EL (cell line): ENCODE data around the gene TP63.
"Not testable (repeated sequence)": the region's sequence is repeated elsewhere in the genome, so short reads cannot be mapped to it uniquely, and the experiment has no call there.

Experiments
- DNase-seq: peaks from one replicate; pipeline ENCODE4 v3.0.0-alpha.2; 2016

TP63 gene

DNA sequence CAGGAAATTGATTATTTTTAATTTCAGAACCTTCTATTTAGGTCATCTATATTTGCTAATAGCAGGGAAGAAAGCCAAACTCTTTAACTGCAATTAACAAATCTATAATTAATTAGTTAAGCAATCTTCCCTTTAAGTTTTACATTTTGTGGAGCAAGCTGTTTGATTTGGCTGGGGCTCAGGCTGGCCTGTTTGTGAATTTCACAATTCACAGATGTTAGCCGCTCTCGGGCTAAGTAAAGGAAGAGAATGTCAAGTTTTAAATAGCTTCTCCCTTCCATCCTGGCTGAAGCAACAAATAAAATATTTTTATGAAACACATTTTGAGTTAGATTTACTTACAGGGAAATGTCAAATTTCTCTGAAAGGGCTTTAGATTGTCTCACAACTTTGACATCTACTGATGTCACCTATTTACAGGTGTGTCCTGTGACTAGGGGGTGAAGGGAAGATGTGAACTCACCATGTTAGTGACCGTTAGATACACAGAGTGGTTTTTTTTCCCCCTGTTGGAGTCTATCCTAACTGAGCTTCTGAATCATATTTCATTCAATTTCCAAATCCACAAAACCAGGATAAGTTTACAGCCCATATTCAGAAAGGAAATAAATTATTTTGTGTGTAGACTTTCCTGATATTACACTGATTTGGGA is 1.3 kb upstream of the TP63 start:
- DNase-seq: no peak

DNA sequence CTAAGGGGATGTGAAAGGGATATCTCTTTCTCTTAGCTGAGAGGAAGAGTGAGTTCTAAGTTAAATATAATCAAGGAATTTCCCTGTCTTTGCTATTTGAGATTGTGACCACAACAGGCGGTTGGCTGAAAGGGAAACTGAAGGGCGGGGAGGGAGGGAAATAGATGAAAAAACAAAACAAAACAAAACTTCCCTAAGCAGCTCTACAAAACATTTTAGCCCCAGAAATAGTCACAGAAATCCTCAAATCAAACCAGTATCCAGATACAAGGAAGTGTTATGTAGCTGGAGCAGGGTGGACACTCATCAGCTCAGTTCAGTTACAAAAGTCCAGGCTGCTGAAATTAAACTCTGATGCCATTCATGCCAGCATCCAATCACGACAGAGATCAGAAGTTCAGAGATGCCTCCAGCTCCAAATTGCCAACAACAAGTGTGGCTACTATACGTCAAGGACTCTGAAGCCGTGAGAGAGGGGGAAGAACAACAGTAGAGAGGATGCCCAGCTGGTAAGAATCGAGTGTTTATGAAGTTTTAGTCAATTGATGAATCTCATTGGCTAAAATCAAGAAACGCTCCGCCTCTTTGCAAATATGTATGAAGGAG is 319 bp upstream of the TP63 start:
- no peak for DNase-seq

DNA sequence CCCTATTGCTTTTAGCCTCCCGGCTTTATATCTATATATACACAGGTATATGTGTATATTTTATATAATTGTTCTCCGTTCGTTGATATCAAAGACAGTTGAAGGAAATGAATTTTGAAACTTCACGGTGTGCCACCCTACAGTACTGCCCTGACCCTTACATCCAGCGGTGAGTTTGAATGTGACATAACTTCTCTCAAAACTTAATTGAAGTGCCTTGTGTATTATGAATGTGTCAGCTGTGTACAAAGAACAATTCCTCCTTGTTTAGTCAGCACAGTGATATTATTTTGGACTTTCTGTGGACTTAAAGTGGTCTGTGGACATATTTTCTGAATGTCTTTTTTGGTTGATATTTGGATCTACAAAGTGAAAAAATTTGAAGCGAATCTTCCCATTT is 220 bp downstream of the TP63 start:
- DNase-seq: no peak

DNA sequence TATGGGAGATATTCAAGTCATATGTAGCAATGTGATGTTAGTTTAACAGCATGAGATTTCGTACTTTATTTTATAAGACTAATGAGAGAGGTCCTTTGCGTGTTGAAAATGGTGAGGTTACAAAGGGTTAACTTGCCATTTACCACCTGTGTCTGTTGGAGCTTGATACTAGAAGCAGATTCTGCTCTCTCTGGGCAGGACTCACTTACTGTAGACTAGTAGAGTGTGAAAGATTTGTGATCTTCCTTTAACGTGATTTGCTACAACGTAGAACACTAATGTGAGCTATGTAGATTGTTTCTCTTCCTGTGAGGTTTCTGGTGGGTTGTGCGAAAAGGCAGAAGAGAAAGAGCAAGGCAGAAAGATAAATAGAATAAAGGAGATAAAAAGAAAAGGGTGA is 1.1 kb downstream of the TP63 start:
- no peak for DNase-seq

DNA sequence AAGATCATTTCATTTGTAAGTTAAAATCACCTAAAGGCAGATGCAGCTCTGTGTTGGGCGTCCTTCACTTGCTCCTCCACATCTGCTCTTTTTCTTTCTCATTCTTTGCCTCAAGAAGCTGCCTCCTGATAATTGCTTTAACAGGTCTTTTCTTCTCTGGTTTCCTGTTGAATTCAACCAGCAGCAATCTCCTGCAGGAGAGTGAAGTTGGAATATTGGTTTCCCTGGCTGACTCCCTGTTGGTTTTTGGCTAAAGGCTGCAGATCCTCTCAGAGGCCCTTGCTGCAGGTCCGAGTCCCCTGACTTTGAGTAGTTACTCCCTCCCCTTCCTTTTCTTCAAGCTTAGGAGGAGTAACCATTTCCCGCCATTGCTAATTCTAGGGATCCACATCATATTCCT is 4.2 kb downstream of the TP63 start:
- DNase-seq: no peak

DNA sequence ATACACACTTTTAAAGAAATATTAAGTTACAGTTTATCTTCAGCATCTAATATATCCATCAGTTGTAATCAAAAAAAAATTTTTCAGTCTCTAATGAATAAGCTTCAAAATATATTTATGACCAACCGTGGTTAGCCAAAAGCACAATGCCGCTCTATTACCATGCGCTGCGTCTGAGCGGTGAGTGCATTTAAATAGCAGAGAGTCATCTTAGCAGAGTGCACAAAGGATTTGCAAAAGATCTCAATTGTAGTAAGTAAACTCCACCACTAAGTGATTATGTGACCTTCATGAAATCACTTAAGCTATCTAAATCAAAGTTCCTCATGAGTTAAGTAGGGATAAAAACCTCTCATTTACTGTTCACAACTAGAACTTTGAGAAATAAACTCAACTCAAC is 4.9 kb downstream of the TP63 start:
- no peak for DNase-seq

DNA sequence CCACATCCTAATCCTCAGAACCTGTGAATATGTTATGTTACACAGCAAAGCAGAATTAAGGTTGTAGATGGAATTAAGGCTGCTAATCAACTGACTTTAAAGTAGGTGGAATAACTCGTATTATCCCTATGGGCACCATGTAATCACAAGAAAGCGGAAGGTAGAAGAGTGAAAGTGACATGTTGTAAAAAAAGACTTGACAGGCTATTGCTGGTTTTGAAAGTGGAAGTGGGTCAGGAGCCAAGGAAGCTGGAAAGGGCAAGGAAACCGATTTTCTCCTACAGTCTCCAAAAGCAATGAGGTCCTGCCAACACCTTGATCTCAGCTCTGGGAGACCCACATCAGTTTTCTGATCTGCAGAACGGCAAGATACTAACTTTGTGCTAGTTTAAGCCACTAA is 6.6 kb downstream of the TP63 start:
- no peak for DNase-seq

DNA sequence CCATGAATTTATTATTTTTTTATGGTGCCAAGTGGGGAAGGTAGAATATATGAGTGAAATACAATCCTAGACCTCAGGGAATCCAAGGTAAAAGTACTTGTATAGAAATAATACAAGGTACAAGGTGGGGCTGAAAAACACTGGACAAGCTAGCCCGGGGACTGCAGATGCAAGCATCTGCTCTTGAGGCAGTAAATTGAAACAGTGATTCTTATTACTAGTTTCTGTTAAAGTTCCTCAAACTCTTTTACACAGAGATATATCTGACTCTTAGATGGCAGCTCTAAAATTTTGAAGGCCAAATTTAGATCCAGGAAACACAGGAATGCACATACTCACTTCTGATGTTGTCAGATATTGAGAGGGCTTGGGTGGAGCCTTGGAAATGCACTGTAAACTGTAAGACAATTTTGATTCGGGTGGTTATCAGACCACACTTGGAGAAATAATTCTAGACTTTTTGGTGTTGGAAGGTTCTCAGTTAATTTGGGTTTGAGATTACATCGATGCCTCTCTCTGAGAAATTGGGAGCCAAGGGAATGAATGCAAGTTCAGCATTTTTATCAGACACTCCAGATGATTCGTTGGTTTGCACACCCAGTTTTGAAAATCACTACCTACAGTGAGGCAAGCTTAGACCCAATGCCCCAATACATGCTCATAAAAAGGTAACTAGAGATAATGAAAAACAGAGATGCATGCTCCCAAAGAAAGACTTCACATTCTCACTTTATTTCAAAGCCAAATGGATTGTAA is 7.3 kb downstream of the TP63 start:
- DNase-seq: no peak

DNA sequence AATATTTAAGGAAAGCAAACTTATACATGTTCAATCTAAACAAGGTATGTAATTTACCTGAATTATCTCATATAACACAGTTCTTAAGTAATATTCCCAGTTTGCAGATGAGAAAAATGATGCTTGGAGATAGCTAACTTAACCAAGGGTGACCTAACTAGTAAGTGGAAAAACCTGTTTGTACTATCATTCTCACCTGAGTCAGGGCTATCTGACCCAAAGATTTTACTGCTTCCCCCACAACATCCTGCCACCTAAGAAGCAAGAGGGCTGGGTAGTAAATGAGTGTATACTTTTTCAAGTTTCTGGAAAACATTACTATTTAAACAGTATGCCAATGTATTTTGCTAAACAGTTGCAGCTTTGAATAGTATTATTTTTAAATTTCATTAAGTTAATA is 10.6 kb downstream of the TP63 start:
- no peak for DNase-seq

DNA sequence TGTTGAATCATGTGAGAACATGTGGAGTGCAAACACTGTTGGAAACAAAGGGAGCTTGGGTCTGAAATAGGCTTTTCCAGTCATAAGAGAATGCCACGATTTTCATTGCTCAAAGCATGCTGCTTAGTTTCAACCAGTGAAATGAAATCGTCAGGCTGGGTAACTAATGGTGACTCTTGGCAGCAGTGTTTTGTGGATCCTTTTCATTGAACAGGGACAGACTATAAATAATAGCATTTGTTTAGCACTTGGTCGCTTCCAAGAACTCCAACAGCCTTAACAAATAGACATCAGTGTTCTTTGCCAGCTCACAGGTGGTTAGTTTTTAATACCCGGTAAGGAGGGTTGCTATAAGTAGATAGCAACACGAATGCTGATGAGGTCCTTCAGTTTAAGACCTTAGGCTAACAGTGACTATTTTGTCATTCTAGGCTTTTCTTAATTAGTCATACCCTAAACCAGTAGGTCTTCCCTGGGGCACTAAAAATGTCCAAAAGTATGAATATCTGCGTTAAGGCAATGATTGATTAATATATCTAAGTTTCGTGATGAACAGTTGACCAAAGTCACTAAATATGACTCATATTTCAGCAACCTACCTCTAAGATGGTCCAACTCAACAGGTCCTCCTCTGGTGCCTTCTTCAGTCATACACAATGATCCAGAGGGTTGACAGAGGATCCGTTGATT is 15.8 kb downstream of the TP63 start:
- DNase-seq: no peak

DNA sequence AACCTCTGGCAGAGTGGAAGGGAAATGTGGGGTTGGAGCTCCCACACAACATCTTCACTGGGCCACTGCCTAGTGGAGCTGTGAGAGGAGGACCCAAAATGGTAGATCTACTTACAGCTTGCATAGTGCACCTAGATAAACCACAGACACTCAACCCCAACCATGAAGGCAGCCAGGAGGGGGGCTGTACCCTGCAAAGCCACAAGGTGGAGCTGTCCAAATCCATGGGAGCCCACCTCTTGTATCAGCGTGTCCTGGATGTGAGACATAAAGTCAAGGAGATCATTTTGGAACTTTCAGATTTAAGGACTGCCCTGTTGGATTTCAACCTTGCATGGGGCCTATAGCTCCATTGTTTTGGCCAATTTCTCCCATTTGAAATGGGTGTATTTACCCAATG is 20.9 kb downstream of the TP63 start:
- peak; percentile 9 for DNase-seq

DNA sequence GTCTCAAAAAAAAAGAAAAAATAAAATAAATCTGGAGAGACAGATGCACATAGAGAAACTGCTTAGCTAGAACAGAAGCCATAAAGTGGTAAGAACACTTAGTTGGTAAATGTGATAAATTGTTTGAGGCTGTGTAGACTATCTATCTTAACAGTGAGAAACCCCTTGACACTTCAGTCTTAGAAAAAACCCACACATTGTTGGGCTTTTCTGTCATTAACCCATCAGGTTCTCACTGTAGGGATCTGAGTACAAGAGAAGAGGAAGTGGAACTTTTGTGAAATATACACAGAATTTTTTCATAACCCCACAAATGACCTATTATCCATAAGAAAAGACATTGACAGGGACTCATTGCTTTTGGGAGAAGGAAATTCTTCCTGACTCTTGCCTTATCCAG is 24.4 kb downstream of the TP63 start:
- no peak for DNase-seq

DNA sequence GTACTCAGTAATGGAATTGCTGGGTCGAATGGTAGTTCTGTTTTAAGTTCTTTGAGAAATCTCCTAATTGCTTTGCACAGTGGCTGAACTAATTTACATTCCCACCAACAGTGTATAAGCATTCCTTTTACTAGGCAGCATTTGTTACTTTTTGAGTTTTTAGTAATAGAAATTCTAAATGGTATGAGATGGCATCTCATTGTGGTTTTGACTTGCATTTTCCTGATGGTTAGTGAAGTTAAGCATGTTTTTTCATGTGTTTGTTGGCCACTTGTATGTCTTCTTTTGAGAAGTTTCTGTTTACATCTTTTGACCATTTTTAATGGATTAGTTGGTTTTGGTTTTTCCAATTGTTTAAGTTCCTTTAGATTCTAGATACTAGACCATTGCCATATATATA is 28.4 kb downstream of the TP63 start:
- DNase-seq: peak; percentile 2

DNA sequence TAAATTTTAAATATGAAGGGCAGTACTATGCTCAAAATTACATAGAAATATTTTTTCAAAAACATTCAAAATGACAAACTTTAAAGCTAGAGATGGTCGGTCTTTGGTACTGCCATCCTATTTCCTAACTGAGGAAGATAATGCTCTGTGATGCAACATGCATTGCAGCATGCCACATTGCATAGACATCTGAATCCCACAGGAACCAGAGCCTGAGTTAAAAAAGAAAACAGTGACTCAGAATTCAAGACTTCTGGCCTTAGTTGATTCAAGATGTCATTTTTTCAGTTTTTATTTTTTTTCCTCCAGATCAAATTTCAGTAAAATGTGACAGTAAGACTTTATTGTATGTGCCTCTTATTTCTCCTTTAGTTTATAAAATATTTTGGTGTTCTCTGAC is 33.1 kb downstream of the TP63 start:
- DNase-seq: peak; percentile 94

DNA sequence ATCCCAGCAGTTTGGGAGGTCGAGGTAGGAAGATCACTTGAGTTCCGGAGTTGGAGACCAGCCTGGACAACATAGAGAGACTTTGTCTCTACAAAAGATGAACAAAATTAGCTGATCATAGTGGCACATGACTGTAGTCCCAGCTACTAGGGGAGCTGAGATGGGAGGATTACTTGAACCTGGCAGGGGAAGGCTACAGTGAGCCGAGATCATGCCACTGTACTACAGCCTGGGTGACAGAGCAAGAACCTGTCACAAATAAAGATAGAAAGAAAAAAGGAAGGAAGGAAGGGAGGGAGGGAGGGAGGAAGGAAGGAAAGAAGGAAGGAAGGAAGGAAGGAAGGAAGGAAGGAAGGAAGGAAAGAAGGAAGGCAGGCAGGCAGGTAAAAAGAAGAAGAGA is 41.2 kb downstream of the TP63 start:
- DNase-seq: not testable (repeated sequence)

DNA sequence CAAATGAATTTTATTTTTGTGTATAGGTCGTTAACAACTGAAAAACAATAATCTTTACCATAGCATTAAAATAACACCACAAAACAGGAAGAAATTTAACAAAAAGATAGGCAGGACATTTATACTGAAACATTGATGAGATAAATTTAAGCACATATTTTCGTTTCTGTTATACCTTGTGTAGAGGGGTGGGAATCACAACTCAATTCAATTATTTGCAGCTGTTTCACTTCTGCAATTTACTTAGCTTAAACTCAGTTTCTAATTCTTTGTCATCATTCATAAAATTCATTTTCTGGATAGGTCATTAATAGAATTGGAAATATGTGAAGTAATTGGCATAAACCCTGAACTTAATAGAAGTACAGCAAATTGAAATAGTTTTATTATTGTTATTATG is 42.3 kb downstream of the TP63 start:
- DNase-seq: no peak

DNA sequence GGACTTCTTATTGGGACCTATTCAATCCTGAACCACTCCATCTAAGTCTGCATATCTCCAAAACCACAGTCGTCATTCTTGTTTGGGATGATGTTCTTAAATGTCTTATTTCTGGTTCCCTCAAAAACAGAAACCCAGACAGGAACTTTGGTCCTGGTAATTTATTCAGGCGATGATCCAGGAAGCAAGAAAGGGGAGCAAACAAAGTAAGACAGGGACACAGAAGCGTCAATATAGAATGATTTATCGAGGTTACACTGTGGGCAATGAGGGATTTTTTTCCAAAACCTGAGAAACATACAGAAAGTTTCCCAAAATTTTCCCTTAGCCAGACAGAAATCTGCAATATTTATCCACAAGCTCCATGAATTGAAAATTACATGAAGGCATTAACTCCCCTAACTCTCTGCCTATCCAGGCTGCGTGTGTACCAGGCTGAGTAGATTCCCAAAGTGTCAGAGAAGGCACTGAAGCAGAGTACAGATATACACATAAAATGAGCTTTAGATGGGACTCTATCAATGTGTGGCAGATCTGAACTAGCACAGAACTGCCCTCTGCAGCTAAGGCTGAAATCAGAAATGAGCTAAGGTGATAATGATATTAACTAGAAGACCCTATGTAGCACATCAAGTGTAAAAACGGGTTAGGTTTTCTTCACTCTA is 43.2 kb downstream of the TP63 start:
- DNase-seq: no peak

DNA sequence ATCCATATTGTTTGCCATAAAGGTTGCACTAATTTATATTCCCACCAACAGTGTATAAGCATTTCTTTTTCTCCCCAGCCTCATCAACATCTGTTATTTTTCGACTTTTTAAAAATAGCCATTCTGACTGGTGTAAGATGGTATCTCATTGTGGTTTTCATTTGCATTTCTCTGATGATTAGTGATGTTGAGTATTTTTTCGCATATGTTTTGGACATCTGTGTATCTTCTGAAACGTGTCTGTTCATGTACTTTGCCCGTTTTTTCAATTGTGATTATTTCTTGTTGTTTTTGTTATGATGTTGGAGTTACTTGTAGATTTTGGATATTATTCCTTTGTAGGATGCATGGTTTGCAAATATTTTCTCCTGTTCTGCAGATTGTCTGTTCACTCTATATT is 46.5 kb downstream of the TP63 start:
- peak; percentile 11 for DNase-seq

DNA sequence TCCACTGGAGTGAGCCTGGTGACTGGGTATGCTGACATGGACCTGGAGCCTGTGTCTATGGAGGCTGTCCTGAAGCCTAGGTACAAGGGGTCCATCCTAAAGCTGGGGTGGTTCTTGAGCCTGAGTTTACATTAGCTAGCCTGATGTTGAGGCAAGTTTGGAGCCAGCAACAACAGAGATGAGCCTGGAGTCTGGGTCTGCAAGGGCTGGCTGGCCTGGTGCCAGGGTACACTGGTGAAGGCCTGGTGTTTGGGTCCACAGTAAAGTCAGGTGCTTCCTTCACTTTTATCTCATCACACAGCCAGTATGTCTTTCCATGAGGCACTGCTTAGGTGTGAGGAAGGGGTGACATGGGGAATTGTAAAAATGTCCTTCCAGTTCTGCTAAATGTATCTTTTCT is 49.5 kb downstream of the TP63 start:
- DNase-seq: no peak

DNA sequence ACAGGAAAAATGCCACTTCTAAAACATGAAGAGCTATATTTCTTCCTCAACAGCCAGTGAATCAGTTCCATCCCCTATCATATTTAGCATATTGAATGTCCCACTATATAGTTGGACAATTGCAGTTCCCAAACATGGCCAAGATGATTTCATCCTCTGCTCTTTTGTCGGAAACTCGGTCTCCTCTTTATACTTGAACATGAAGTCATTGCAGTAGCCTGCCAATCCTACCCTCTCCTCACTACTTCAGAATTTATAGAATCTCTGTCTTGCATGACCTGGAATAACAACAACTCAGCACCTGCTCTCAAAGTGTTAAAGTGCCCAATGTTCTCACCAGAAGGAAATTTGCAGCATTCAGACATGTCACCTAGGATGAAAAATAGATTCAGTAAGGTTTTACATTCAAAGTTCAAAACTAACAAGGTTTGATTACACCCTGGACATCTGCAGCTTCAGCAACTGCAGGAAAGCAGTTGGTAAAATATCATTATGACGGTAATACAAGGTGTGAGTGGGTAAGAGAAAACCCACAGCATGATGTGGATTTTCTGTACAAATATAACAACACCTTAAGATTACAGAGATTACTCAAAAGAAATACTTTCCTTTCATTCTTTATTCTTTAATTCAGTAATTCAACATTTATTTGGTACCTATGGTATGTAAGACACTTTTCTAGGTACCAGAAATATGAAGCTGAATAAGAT is 52.5 kb downstream of the TP63 start:
- DNase-seq: no peak

DNA sequence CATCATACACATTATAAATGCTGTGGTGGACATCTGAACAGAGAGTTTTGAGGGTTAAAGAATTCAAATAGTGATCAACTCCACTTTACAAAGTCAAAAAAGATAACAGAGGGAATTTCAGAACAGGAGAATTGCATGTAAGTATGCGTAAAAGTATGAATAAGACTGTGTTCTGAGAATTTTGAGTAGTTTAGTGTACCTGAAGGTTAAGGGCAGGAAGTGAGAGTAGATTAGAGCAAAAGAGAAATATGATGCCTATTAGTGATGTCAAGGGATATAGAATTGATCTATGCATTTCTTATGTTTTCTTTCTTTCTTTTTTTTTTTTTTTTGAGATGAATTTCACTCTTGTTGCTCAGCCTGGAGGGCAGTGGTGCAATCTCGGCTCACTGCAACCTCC is 53.1 kb downstream of the TP63 start:
- no peak for DNase-seq

DNA sequence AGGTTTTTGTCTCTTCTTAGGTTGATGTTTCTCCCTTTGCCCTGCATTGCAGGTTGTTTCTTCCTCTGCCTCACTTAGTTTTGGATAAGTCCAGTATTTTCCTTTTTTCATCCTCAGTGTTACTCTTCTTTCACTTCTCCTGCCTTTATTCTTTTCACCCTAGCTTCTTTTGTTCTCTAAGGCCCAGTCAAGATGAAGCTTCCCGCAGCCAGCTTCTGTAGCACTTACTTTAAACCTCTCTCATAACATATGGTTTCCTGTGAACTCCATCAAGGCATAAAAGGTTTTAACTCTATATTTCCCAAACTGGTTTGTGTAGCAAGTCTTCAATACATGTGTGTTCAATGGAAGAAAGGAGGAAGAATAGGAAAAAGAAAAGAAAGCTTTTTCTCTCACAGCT is 54.1 kb downstream of the TP63 start:
- DNase-seq: no peak

DNA sequence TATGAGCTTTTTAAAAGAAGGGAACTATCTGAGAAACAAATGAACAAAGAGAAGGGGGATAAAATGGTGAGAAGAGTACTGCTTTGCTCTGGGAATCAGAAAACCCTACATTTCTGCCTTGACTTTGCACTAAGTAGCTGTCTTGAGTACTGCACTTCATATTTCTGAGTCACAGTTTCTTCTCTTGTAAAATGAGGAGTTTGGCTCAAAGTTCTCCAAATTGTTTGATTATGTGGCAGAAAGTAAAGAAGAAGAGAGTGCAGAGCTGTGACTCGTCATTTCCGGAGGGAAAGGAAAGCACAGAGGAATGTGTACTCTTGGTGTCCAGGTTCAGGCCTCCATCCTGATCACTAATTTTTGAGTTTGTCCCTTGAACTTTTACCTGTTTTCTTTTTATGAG is 54.7 kb downstream of the TP63 start:
- peak; percentile 85 for DNase-seq
